K562 (cell line): ENCODE measurements around the gene ALG8. TPM values are rescaled to one million over a fixed set of nuclear protein-coding genes. Genes with fewer than 3 reads are reported as not detected.

Experiments used
- AFF4 ChIP-seq: sonication (generic); formaldehyde crosslinking; IDR thresholded peaks from 2 replicates; pipeline ENCODE4 v1.8.0; 2023; ENCODE audit warnings: mild to moderate bottlenecking, missing genetic modification reagents
- ATF4 ChIP-seq: fragments of 450-650 bp; formaldehyde crosslinking; IDR thresholded peaks from 2 replicates; pipeline ENCODE4 v1.4.0; 2022; ENCODE audit warnings: mild to moderate bottlenecking, moderate library complexity
- BRD9 ChIP-seq: fragments of 450-650 bp; IDR thresholded peaks from 2 replicates; pipeline ENCODE4 v1.6.1; 2018; ENCODE audit warnings: low read depth; ENCODE audit not compliant: partially characterized antibody
- DACH1 ChIP-seq: fragments of 450-650 bp; IDR thresholded peaks from 2 replicates; pipeline ENCODE4 v1.6.1; 2018; ENCODE audit not compliant: partially characterized antibody
- FUS ChIP-seq: fragments of 200-400 bp; formaldehyde crosslinking; optimal IDR thresholded peaks from 2 replicates; pipeline ENCODE3; 2017; ENCODE audit warnings: low read depth, low read length
- HDAC6 ChIP-seq: IDR thresholded peaks from 2 replicates; pipeline ENCODE4 v1.6.1; 2012; ENCODE audit warnings: low read depth, mild to moderate bottlenecking, control low read depth, inconsistent platforms, low read length, moderate library complexity
- HDAC8 ChIP-seq: fragments of 450-650 bp; IDR thresholded peaks from 2 replicates; pipeline ENCODE4 v1.6.1; 2016; ENCODE audit warnings: mild to moderate bottlenecking, missing genetic modification characterization, moderate library complexity, missing compliant biosample characterization
- ILK ChIP-seq: fragments of 450-650 bp; IDR thresholded peaks from 2 replicates; pipeline ENCODE4 v1.6.1; 2016; ENCODE audit warnings: missing genetic modification characterization, low read depth, mild to moderate bottlenecking, missing compliant biosample characterization, moderate library complexity, borderline replicate concordance
- IRF2 ChIP-seq: sonication (generic); formaldehyde crosslinking; IDR thresholded peaks from 2 replicates; pipeline ENCODE4 v1.8.1; 2022; ENCODE audit warnings: mild to moderate bottlenecking, missing genetic modification reagents
- KLF6 ChIP-seq: fragments of 250-450 bp; sonication (Bioruptor Pico); IDR thresholded peaks from 2 replicates; pipeline ENCODE4 v1.4.0; 2020; ENCODE audit warnings: mild to moderate bottlenecking, moderate library complexity, borderline replicate concordance
- RBM14 ChIP-seq: fragments of 200-400 bp; formaldehyde crosslinking; IDR thresholded peaks from 2 replicates; pipeline ENCODE4 v1.6.1; 2018; ENCODE audit warnings: low read depth, mild to moderate bottlenecking, low read length, moderate library complexity, borderline replicate concordance; ENCODE audit not compliant: insufficient read depth
- SMAD4 ChIP-seq: fragments of 250-450 bp; sonication (Bioruptor Pico); conservative IDR thresholded peaks from 2 replicates; pipeline ENCODE4 v1.8.0; 2021; ENCODE audit warnings: inconsistent platforms, mild to moderate bottlenecking, moderate library complexity
- STAG1 ChIP-seq: sonication (generic); formaldehyde crosslinking; IDR thresholded peaks from 2 replicates; pipeline ENCODE4 v1.5.0; 2020; ENCODE audit warnings: missing genetic modification reagents, borderline replicate concordance
- TRIM24 ChIP-seq, 2 experiments: fragments of 450-650 bp; IDR thresholded peaks; 2 replicates each; pipeline ENCODE4 v1.6.1; 2016
- ZNF217 ChIP-seq: sonication (generic); formaldehyde crosslinking; IDR thresholded peaks from 2 replicates; pipeline ENCODE4 v1.8.0; 2022; ENCODE audit warnings: mild to moderate bottlenecking, missing genetic modification reagents
- ZNF436 ChIP-seq: fragments of 250-450, 450-650 bp; sonication (Bioruptor Pico); formaldehyde crosslinking; IDR thresholded peaks from 2 replicates; pipeline ENCODE4 v1.7.0; 2020; ENCODE audit warnings: mild to moderate bottlenecking
- ZNF785 ChIP-seq: fragments of 250-450 bp; sonication (Bioruptor Pico); IDR thresholded peaks from 2 replicates; pipeline ENCODE4 v1.4.0; 2020; ENCODE audit warnings: mild to moderate bottlenecking
- ZSCAN32 ChIP-seq: fragments of 450-650 bp; formaldehyde crosslinking; IDR thresholded peaks from 2 replicates; pipeline ENCODE4 v1.4.0; 2020; ENCODE audit warnings: mild to moderate bottlenecking, moderate library complexity
- polyA plus RNA-seq, 8 experiments: library from polyadenylated mRNA; depleted of rRNA in 4 of 8; stranded (reverse) in 5 of 8; unstranded in 3 of 8; fragments of >200 nt; fragmentation: Nextera tagmentation in 2 of 8; fragmentation: Illumina TruSeq in 1 of 8; extraction: Ambion mirVana in 2 of 8; extraction: Trizol in 1 of 8; gene quantifications; 2 replicates each; pipeline versions ENCODE4 v1.2.1 to v1.2.3, GENCODE V29; 2011 to 2014; ENCODE audit warnings: inconsistent platforms in 1 of 8, missing spikeins in 1 of 8
- total RNA-seq, 7 experiments: library from RNA; depleted of rRNA in 6 of 7; stranded (reverse); fragments of >200 nt in 6 of 7; fragmentation: Illumina TruSeq in 2 of 7; extraction: Trizol in 2 of 7; gene quantifications; 2 replicates each; pipeline versions ENCODE4 v1.2.1 to v1.2.3, GENCODE V29; 2011 to 2021; ENCODE audit warnings: low replicate concordance in 1 of 7
- TF ChIP-seq, protein P1 (sequence below): fragments of 250-450 bp; sonication (Bioruptor Pico); IDR thresholded peaks from 2 replicates; pipeline ENCODE4 v1.8.0; 2021; ENCODE audit warnings: moderate library complexity, mild to moderate bottlenecking, inconsistent platforms
- TF ChIP-seq, protein P2 (sequence below): sonication (generic); formaldehyde crosslinking; IDR thresholded peaks from 2 replicates; pipeline ENCODE4 v1.8.1; 2023; ENCODE audit warnings: mild to moderate bottlenecking, missing genetic modification reagents, moderate library complexity

Gene ALG8
- total and polyA plus RNA-seq, 9 of the 15 experiments (the other 6 are each of a cell fraction or from before 2014, with no cell fraction given), result 59.3 to 189 (median 106) TPM

DNA sequence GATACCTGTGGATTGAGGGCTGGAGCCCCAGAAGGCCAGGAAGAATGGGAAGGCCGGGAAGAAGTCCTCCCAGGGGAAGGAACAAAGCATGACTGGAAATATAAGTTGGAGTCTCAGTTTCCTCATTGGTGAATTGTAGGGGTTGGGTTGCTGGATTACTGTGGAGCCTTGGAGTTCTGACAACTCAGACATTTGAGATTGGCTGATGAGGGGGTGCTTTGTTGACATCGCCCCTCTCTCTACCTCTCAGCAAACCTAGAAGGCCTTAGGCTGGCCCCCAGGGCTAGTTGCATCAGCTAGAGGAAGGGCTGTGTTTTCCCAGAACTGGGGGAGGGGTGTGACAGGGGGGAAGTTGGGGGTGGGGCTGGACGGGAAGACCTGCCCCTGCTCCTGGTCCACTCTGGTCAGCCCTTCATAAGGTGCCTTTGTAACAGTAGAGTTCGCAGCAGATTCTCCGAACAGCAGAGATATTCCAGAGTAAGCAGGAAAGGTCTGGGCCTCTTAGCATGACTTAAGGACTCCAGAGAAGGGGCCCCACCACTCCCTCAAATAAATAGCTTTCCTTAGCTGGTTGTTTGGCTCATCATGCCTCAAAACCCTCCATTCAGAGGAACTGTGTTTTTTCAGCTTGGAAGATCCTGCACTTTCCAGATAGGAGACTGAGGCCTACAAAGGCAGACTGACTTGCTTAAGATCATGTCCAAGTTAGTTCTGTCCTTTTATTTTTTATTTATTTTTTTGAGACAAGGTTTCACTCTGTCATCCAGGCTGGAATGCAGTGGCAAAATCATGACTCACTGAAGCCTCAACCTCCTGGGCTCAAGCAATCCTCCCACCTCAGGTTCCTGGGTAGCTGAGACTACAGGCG, 88.2 kb downstream of the ALG8 start (continued):
- no peak for TF ChIP-seq RBM14
- TF ChIP-seq IRF2 (CRISPR knock-in tag), result no peak
- no peak for TF ChIP-seq HDAC6
- TF ChIP-seq AFF4 (CRISPR knock-in tag), result no peak
- peak; percentile 86 for TF ChIP-seq KLF6
- no peak for TF ChIP-seq FUS
- TF ChIP-seq ZSCAN32 (CRISPR knock-in tag), result 0 out of 2 replicates have a peak, but pooled peaks have one; percentile 23
- TF ChIP-seq SMAD4, result peak; percentile 78
- TF ChIP-seq, protein P1, sequence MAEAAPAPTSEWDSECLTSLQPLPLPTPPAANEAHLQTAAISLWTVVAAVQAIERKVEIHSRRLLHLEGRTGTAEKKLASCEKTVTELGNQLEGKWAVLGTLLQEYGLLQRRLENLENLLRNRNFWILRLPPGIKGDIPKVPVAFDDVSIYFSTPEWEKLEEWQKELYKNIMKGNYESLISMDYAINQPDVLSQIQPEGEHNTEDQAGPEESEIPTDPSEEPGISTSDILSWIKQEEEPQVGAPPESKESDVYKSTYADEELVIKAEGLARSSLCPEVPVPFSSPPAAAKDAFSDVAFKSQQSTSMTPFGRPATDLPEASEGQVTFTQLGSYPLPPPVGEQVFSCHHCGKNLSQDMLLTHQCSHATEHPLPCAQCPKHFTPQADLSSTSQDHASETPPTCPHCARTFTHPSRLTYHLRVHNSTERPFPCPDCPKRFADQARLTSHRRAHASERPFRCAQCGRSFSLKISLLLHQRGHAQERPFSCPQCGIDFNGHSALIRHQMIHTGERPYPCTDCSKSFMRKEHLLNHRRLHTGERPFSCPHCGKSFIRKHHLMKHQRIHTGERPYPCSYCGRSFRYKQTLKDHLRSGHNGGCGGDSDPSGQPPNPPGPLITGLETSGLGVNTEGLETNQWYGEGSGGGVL (CRISPR knock-in tag), result 0 out of 2 replicates have a peak, but pooled peaks have one; percentile 22
- peak; percentile 87 for TF ChIP-seq BRD9
- no peak for TF ChIP-seq STAG1 (CRISPR knock-in tag)
- TF ChIP-seq ZNF217 (CRISPR knock-in tag), result no peak
- TF ChIP-seq DACH1, result no peak
- no peak for TF ChIP-seq ZNF436
- peak; percentile 91 for TF ChIP-seq ATF4 (CRISPR knock-in tag)
- 0 out of 2 replicates have a peak, but pooled peaks have one; percentile 47 for TF ChIP-seq HDAC8 (tag)
- 0 out of 2 replicates have a peak, but pooled peaks have one; percentile 5 for TF ChIP-seq ILK
- peak in 1 of 2 experiments; percentile 57; a peak in 2 of 4 replicates for TF ChIP-seq TRIM24 (IDR thresholded peaks at IDR 0.05)
- TF ChIP-seq, protein P2, sequence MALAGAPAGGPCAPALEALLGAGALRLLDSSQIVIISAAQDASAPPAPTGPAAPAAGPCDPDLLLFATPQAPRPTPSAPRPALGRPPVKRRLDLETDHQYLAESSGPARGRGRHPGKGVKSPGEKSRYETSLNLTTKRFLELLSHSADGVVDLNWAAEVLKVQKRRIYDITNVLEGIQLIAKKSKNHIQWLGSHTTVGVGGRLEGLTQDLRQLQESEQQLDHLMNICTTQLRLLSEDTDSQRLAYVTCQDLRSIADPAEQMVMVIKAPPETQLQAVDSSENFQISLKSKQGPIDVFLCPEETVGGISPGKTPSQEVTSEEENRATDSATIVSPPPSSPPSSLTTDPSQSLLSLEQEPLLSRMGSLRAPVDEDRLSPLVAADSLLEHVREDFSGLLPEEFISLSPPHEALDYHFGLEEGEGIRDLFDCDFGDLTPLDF (CRISPR knock-in tag), result no peak
- TF ChIP-seq ZNF785 (CRISPR knock-in tag), result no peak
